ENCODE data around the gene PRKAR2A. TPM values are rescaled to one million over a fixed set of nuclear protein-coding genes. Genes with fewer than 3 reads are reported as not detected.
"Not testable (repeated sequence)": the region's sequence is repeated elsewhere in the genome, so short reads cannot be mapped to it uniquely, and the experiment has no call there.

The PRKAR2A gene
- total RNA-seq, 2 experiments from 2014 or later: 47.4 to 48.3 TPM

- Mint-ChIP-seq H3K4me3 (no peak overlapping the region), H3K27ac (no peak overlapping the region), H3K36me3 (ENCODE audit: low read depth) (peaks cover 27% of the 10 kb centered on the region)
These were observed 42.7 kb downstream of the PRKAR2A start for GRCh38 chr3:48804930-48805329.

GRCh38 chr3:48800831-48801230 is 46.8 kb downstream of the PRKAR2A start:
- H3K4me3 Mint-ChIP-seq; H3K36me3 ChIP-seq (ENCODE audit: insufficient read depth, low read length); H3K4me1 ChIP-seq (ENCODE audit: insufficient read depth, low read length); H3K27ac ChIP-seq (ENCODE audit: low read depth in 1 of 2, low read length in 2 of 2); CTCF ChIA-PET; H3K27ac Mint-ChIP-seq; H3K27me3 ChIP-seq (ENCODE audit: control insufficient read depth in 1 of 2, insufficient read depth in 2 of 2, low read length in 2 of 2); H3K4me1 Mint-ChIP-seq (ENCODE audit: low read depth); intact Hi-C loops (cut with DNase I, micrococcal nuclease); H3K4me3 ChIP-seq (ENCODE audit: low read length); H3K9me3 Mint-ChIP-seq; DNase-seq; ATAC-seq (ENCODE audit: poor library complexity); H3K27me3 Mint-ChIP-seq; POLR2A ChIA-PET; H3K9me3 ChIP-seq (ENCODE audit: control insufficient read depth in 1 of 2, insufficient read depth in 1 of 2, low read length in 2 of 2): not testable (repeated sequence)
- H3K36me3 Mint-ChIP-seq (ENCODE audit: low read depth): peaks cover 23% of the 10 kb centered on the region

More at GRCh38 chr3:48804930-48805329, 42.7 kb downstream of the PRKAR2A start:
- H3K27me3 ChIP-seq (ENCODE audit: control insufficient read depth in 1 of 2, insufficient read depth in 2 of 2, low read length in 2 of 2): no peaks in the 10 kb centered on the region
- H3K4me3 ChIP-seq (ENCODE audit: low read length): no peak overlapping the region
- H3K36me3 ChIP-seq (ENCODE audit: insufficient read depth, low read length): no peaks in the 10 kb centered on the region
- no peak for ATAC-seq (ENCODE audit: poor library complexity)
- Mint-ChIP-seq H3K9me3 (no peaks in the 10 kb centered on the region), H3K4me1 (ENCODE audit: low read depth) (peaks cover 5% of the 10 kb centered on the region), H3K27me3 (no peaks in the 10 kb centered on the region)
- DNase-seq: no peak
- H3K9me3 ChIP-seq (ENCODE audit: control insufficient read depth in 1 of 2, insufficient read depth in 1 of 2, low read length in 2 of 2): no peaks in the 10 kb centered on the region
- CTCF ChIA-PET: no interaction called here
- no peak for TF ChIP-seq CTCF (IDR thresholded peaks at IDR 0.05)
- H3K4me1 ChIP-seq (ENCODE audit: insufficient read depth, low read length): no peaks in the 10 kb centered on the region
- intact Hi-C loops (cut with DNase I, micrococcal nuclease): no loop called here
- POLR2A ChIA-PET: no interaction called here
- no peak overlapping the region for H3K27ac ChIP-seq (ENCODE audit: low read depth in 1 of 2, low read length in 2 of 2)

- Mint-ChIP-seq H3K9me3 (no peaks in the 10 kb centered on the region), H3K4me1 (ENCODE audit: low read depth) (no peaks in the 10 kb centered on the region), H3K4me3 (no peak overlapping the region), H3K36me3 (ENCODE audit: low read depth) (peaks cover 16% of the 10 kb centered on the region), H3K27me3 (no peaks in the 10 kb centered on the region), H3K27ac (no peak overlapping the region)
- intact Hi-C loops (cut with DNase I, micrococcal nuclease): loop anchor here in 1 of 2 experiments (10.0 kb wide), 1 partner anchor 46 kb away; the partner anchor contains the start of gene PRKAR2A
- no peaks in the 10 kb centered on the region for H3K4me1 ChIP-seq (ENCODE audit: insufficient read depth, low read length)
- H3K4me3 ChIP-seq (ENCODE audit: low read length): no peak overlapping the region
- H3K27ac ChIP-seq (ENCODE audit: low read depth in 1 of 2, low read length in 2 of 2): no peak overlapping the region
- ChIA-PET POLR2A (no interaction called here), CTCF (no interaction called here)
- H3K9me3 ChIP-seq (ENCODE audit: control insufficient read depth in 1 of 2, insufficient read depth in 1 of 2, low read length in 2 of 2): no peaks in the 10 kb centered on the region
- TF ChIP-seq CTCF (IDR thresholded peaks at IDR 0.05): no peak
- ATAC-seq (ENCODE audit: poor library complexity): no peak
- DNase-seq: no peak
- H3K27me3 ChIP-seq (ENCODE audit: control insufficient read depth in 1 of 2, insufficient read depth in 2 of 2, low read length in 2 of 2): no peaks in the 10 kb centered on the region
- H3K36me3 ChIP-seq (ENCODE audit: insufficient read depth, low read length): no peaks in the 10 kb centered on the region
These were observed 48.7 kb downstream of the PRKAR2A start for GRCh38 chr3:48798998-48799397.

GRCh38 chr3:48797626-48798025 is 50.0 kb downstream of the PRKAR2A start:
- ChIA-PET POLR2A (no interaction called here), CTCF (no interaction called here)
- TF ChIP-seq CTCF (IDR thresholded peaks at IDR 0.05): no peak
- intact Hi-C loops (cut with DNase I, micrococcal nuclease): loop anchor here in 1 of 2 experiments (10.0 kb wide), 1 partner anchor 47 kb away; the partner anchor contains the start of gene PRKAR2A
- Mint-ChIP-seq H3K27ac (no peak overlapping the region), H3K27me3 (no peaks in the 10 kb centered on the region), H3K4me1 (ENCODE audit: low read depth) (no peaks in the 10 kb centered on the region), H3K9me3 (no peaks in the 10 kb centered on the region), H3K36me3 (ENCODE audit: low read depth) (peaks cover 21% of the 10 kb centered on the region), H3K4me3 (no peak overlapping the region)
- no peak for ATAC-seq (ENCODE audit: poor library complexity)
- no peaks in the 10 kb centered on the region for H3K4me1 ChIP-seq (ENCODE audit: insufficient read depth, low read length)
- H3K27me3 ChIP-seq (ENCODE audit: control insufficient read depth in 1 of 2, insufficient read depth in 2 of 2, low read length in 2 of 2): no peaks in the 10 kb centered on the region
- no peak overlapping the region for H3K27ac ChIP-seq (ENCODE audit: low read depth in 1 of 2, low read length in 2 of 2)
- H3K36me3 ChIP-seq (ENCODE audit: insufficient read depth, low read length): peaks cover 9% of the 10 kb centered on the region
- DNase-seq: no peak
- no peaks in the 10 kb centered on the region for H3K9me3 ChIP-seq (ENCODE audit: control insufficient read depth in 1 of 2, insufficient read depth in 1 of 2, low read length in 2 of 2)
- H3K4me3 ChIP-seq (ENCODE audit: low read length): no peak overlapping the region
